H1 (cell line): ENCODE results near the gene ECE2.

Experiments
- BCL11A ChIP-seq, 2 experiments: IDR thresholded peaks; one replicate each; pipeline ENCODE4 v1.6.1; 2011; ENCODE audit warnings: low read depth in 2 of 2, low read length in 2 of 2, mild to moderate bottlenecking in 2 of 2
- CHD2 ChIP-seq: IDR thresholded peaks from 2 replicates; pipeline ENCODE4 v1.6.1; 2012; ENCODE audit warnings: low read length, improper control_type of control experiment
- CTCF ChIP-seq, 3 experiments: IDR thresholded peaks; 1 replicate in 2 of 3; 2 replicates in 1 of 3; pipeline versions ENCODE4 v1.5.1 to v1.6.1; 2011; ENCODE audit warnings: low read length in 3 of 3, mild to moderate bottlenecking in 3 of 3, inconsistent platforms in 2 of 3, low read depth in 1 of 3, moderate library complexity in 1 of 3; ENCODE audit not compliant: insufficient read depth in 1 of 3; ENCODE audit errors: control extremely low read depth in 1 of 3
- EP300 ChIP-seq, 2 experiments: IDR thresholded peaks; 1 replicate in 1 of 2; 2 replicates in 1 of 2; pipeline ENCODE4 v1.6.1; 2011 to 2012; ENCODE audit warnings: low read depth in 2 of 2, low read length in 2 of 2, mild to moderate bottlenecking in 2 of 2, borderline replicate concordance in 1 of 2, inconsistent platforms in 1 of 2, moderate library complexity in 1 of 2
- FOSL1 ChIP-seq: IDR thresholded peaks from 2 replicates; pipeline ENCODE4 v1.6.1; 2011; ENCODE audit warnings: mild to moderate bottlenecking, low read depth, low read length, moderate library complexity; ENCODE audit not compliant: insufficient read depth
- KDM1A ChIP-seq: fragments of 200-600, 300-600 bp; sonication (generic); IDR thresholded peaks from 2 replicates; pipeline ENCODE4 v1.7.1; 2016; ENCODE audit warnings: mild to moderate bottlenecking, low read length, borderline replicate concordance
- POLR2A ChIP-seq, 2 experiments: IDR thresholded peaks; 1 replicate in 1 of 2; 2 replicates in 1 of 2; pipeline ENCODE4 v1.6.1; 2011; ENCODE audit warnings: low read depth in 2 of 2, low read length in 2 of 2, mild to moderate bottlenecking in 2 of 2; ENCODE audit errors: control extremely low read depth in 1 of 2
- POLR2AphosphoS5 ChIP-seq: IDR thresholded peaks from 2 replicates; pipeline ENCODE4 v1.6.1; 2011; ENCODE audit warnings: low read depth, low read length
- RNF2 ChIP-seq: fragments of 200-900, 300-1000 bp; sonication (generic); IDR thresholded peaks from 2 replicates; pipeline ENCODE4 v1.7.1; 2016; ENCODE audit warnings: borderline replicate concordance, low read depth, mild to moderate bottlenecking, antibody characterized with exemption, low read length; ENCODE audit not compliant: poor library complexity, severe bottlenecking; ENCODE audit errors: missing control alignments
- SP4 ChIP-seq: IDR thresholded peaks from 2 replicates; pipeline ENCODE4 v1.6.1; 2012; ENCODE audit warnings: low read length, inconsistent platforms

- TF ChIP-seq CTCF (IDR thresholded peaks at IDR 0.05; ENCODE audit: control extremely low read depth in 1 of 3, insufficient read depth in 1 of 3, low read depth in 1 of 3, low read length in 3 of 3) (no peak), FOSL1 (no peak), RNF2 (no peak), SP4 (no peak), BCL11A (IDR thresholded peaks at IDR 0.05; ENCODE audit: low read depth in 2 of 2, low read length in 2 of 2) (no peak), POLR2A (IDR thresholded peaks at IDR 0.05; ENCODE audit: control extremely low read depth in 1 of 2, low read depth in 2 of 2, low read length in 2 of 2) (no peak), POLR2AphosphoS5 (no peak), CHD2 (no peak), EP300 (IDR thresholded peaks at IDR 0.05; ENCODE audit: borderline replicate concordance in 1 of 2, low read depth in 2 of 2, low read length in 2 of 2) (no peak), KDM1A (no peak)
Observed at GRCh38 chr3:184242297-184242685, 33.5 kb upstream of the ECE2 start.
